Activated CD4-positive, CD25-positive, alpha-beta regulatory T cell treated with anti-CD3 and anti-CD28 coated beads, Interleukin-2, amount 50 U/mL, for 72 hours (primary cell): ENCODE data around the gene NACC1.

Experiments used
- DNase-seq: peaks from one replicate; pipeline ENCODE4 v3.0.0; 2021

Gene NACC1

GRCh38 chr19:13117772-13118423, at the start of gene NACC1:
Gene NACC1, plus strand, starts transcription at chr19:13118264. Its CDS starts 16,944 bp downstream, at chr19:13135208.
- DNase-seq, result peak; percentile 92

- DNase-seq, result no peak
These were observed 48.4 kb upstream of the NACC1 start for GRCh38 chr19:13069415-13070359.

- no peak for DNase-seq
These were observed 47.5 kb upstream of the NACC1 start for GRCh38 chr19:13070425-13071140.

- no peak for DNase-seq
These were observed 46.4 kb upstream of the NACC1 start for GRCh38 chr19:13071444-13072187.

GRCh38 chr19:13072188-13072908, 45.7 kb upstream of the NACC1 start:
- DNase-seq, result no peak

- DNase-seq, result no peak
These were observed 44.8 kb upstream of the NACC1 start for GRCh38 chr19:13073263-13073662.

GRCh38 chr19:13074378-13074777, 43.7 kb upstream of the NACC1 start:
- no peak for DNase-seq

GRCh38 chr19:13076320-13076719, 41.7 kb upstream of the NACC1 start:
- DNase-seq, result no peak

GRCh38 chr19:13076787-13077186, 41.3 kb upstream of the NACC1 start:
- DNase-seq, result no peak

GRCh38 chr19:13077240-13077639, 40.8 kb upstream of the NACC1 start:
- no peak for DNase-seq

GRCh38 chr19:13078381-13078780, 39.7 kb upstream of the NACC1 start:
- no peak for DNase-seq

GRCh38 chr19:13078897-13079541, 39.0 kb upstream of the NACC1 start:
- no peak for DNase-seq

GRCh38 chr19:13079542-13079986, 38.5 kb upstream of the NACC1 start:
- DNase-seq, result no peak

- no peak for DNase-seq
These were observed 35.7 kb upstream of the NACC1 start for GRCh38 chr19:13082192-13083007.

GRCh38 chr19:13083008-13083404, 35.1 kb upstream of the NACC1 start:
- no peak for DNase-seq

GRCh38 chr19:13083627-13084026, 34.4 kb upstream of the NACC1 start:
- DNase-seq, result no peak

- no peak for DNase-seq
These were observed 32.4 kb upstream of the NACC1 start for GRCh38 chr19:13085666-13086065.

GRCh38 chr19:13086341-13086740, 31.7 kb upstream of the NACC1 start:
- no peak for DNase-seq

- DNase-seq, result no peak
These were observed 30.8 kb upstream of the NACC1 start for GRCh38 chr19:13087295-13087694.

- DNase-seq, result no peak
These were observed 30.1 kb upstream of the NACC1 start for GRCh38 chr19:13087795-13088537.
